GM12878 (cell line): Measurements from ENCODE around the gene PRSS2. TPM values are rescaled to one million over a fixed set of nuclear protein-coding genes. Genes with fewer than 3 reads are reported as not detected.

Experiments
- ATAC-seq: fragments of 200-7000 bp; cut with Tn5 transposase; 3 replicates; pipeline ENCODE4 v1.9.1; 2020; ENCODE audit warnings: mild to moderate bottlenecking, moderate library complexity
- BruUV-seq: library from RNA; stranded (reverse); fragments of 400-500 nt; replicated peaks from 2 replicates; lab custom pipeline; 2021; lab: Mats Ljungman, UMichigan
- CTCF ChIA-PET: fragments of 300-600 bp; sonication (Branson Sonifier 250); formaldehyde crosslinking; extraction: SDS; loops from one replicate; lab custom pipeline; 2021; ENCODE audit warnings: inconsistent platforms; lab: Yijun Ruan, JAX
- POLR2A ChIA-PET: fragments of 350-600 bp; formaldehyde crosslinking; extraction: SDS; loops from one replicate; lab custom pipeline; 2021; ENCODE audit warnings: inconsistent platforms; lab: Charles Lee
- RAD21 ChIA-PET: fragments of 300-600 bp; sonication (Branson Sonifier 250); formaldehyde crosslinking; loops from one replicate; lab custom pipeline; 2023; ENCODE audit warnings: antibody characterized with exemption; ENCODE audit not compliant: unreplicated experiment; lab: Charles Lee
- SMC1A ChIA-PET: fragments of 300-600 bp; sonication (Branson Sonifier 250); formaldehyde crosslinking; loops from one replicate; lab custom pipeline; 2023; ENCODE audit not compliant: unreplicated experiment, uncharacterized antibody; lab: Charles Lee
- DNase-seq: peaks from one replicate; pipeline ENCODE4 v3.0.0-alpha.2; 2011; ENCODE audit warnings: low read depth, low spot score
- FAIRE-seq: peaks from 3 replicates; lab custom pipeline; 2011; peaks lifted over from hg19 to GRCh38; lab: Jason Lieb, UNC
- H2AFZ ChIP-seq: 2 replicates; pipeline ENCODE4 v1.6.0; 2011; ENCODE audit warnings: low read depth, low read length, control low read depth; ENCODE audit not compliant: control insufficient read depth
- H3K27ac ChIP-seq: 2 replicates; pipeline ENCODE4 v1.5.1; 2011; ENCODE audit warnings: control low read depth; ENCODE audit not compliant: control insufficient read depth, insufficient read depth
- H3K27me3 ChIP-seq, 2 experiments: replicated peaks in 1 of 2; 2 replicates each; pipeline versions ENCODE4 v1.6.0 to v1.6.1; 2011; ENCODE audit warnings: low read length in 1 of 2; ENCODE audit not compliant: control insufficient read depth in 2 of 2, insufficient read depth in 2 of 2
- H3K36me3 ChIP-seq, 2 experiments: 2 replicates each; pipeline ENCODE4 v1.5.1; 2011; ENCODE audit warnings: low read length in 1 of 2; ENCODE audit not compliant: control insufficient read depth in 2 of 2, insufficient read depth in 2 of 2
- H3K4me1 ChIP-seq: 2 replicates; pipeline ENCODE4 v1.6.1; 2011; ENCODE audit warnings: mild to moderate bottlenecking, low read length, moderate library complexity, mixed read lengths; ENCODE audit not compliant: control insufficient read depth, insufficient read depth
- H3K4me2 ChIP-seq: 2 replicates; pipeline ENCODE4 v1.6.0; 2011; ENCODE audit warnings: control low read depth; ENCODE audit not compliant: control insufficient read depth, insufficient read depth
- H3K4me3 ChIP-seq: fragments of 200-600 bp; sonication (generic); 2 replicates; pipeline ENCODE4 v1.5.1; 2016
- H3K79me2 ChIP-seq: 2 replicates; pipeline ENCODE4 v1.6.0; 2011; ENCODE audit warnings: low read length; ENCODE audit not compliant: control insufficient read depth, insufficient read depth
- H3K9ac ChIP-seq: 2 replicates; pipeline ENCODE4 v1.8.0; 2011; ENCODE audit warnings: low read length, control low read depth, mixed read lengths; ENCODE audit not compliant: control insufficient read depth, insufficient read depth
- H3K9me3 ChIP-seq: replicated peaks from 3 replicates; pipeline ENCODE4 v1.5.1; 2011; ENCODE audit warnings: mild to moderate bottlenecking, low read length; ENCODE audit not compliant: control insufficient read depth, insufficient read depth
- H4K20me1 ChIP-seq: 2 replicates; pipeline ENCODE4 v1.6.0; 2011; ENCODE audit not compliant: control insufficient read depth, insufficient read depth
- EED ChIP-seq: sonication (generic); IDR thresholded peaks from 2 replicates; pipeline ENCODE4 v1.6.1; 2016; ENCODE audit warnings: antibody characterized with exemption, low read depth
- FOXK2 ChIP-seq: fragments of 450-650 bp; IDR thresholded peaks from 2 replicates; pipeline ENCODE4 v1.6.1; 2017; ENCODE audit warnings: mild to moderate bottlenecking, moderate library complexity
- HDAC6 ChIP-seq: fragments of 200-600 bp; sonication (generic); IDR thresholded peaks from one replicate; pipeline ENCODE4 v1.8.0; 2017; ENCODE audit warnings: antibody characterized with exemption; ENCODE audit not compliant: unreplicated experiment
- PAX8 ChIP-seq: fragments of 450-650 bp; IDR thresholded peaks from 2 replicates; pipeline ENCODE4 v1.6.1; 2017; ENCODE audit warnings: mild to moderate bottlenecking, moderate library complexity
- POLR2A ChIP-seq: IDR thresholded peaks from 2 replicates; pipeline ENCODE4 v1.6.1; 2011; ENCODE audit warnings: low read depth, mild to moderate bottlenecking, low read length
- POLR2AphosphoS5 ChIP-seq: IDR thresholded peaks from 2 replicates; pipeline ENCODE4 v1.6.1; 2011; ENCODE audit warnings: mild to moderate bottlenecking, low read length, inconsistent platforms
- RAD21 ChIP-seq: IDR thresholded peaks from 2 replicates; pipeline ENCODE4 v1.6.1; 2011; ENCODE audit warnings: mild to moderate bottlenecking, low read depth, low read length, moderate library complexity; ENCODE audit not compliant: insufficient read depth
- RELA ChIP-seq: fragments of 450-650 bp; IDR thresholded peaks from 2 replicates; pipeline ENCODE4 v1.8.0; 2014; ENCODE audit warnings: borderline replicate concordance; ENCODE audit not compliant: partially characterized antibody
- SMARCA5 ChIP-seq: fragments of 450-650 bp; IDR thresholded peaks from 2 replicates; pipeline ENCODE4 v1.6.1; 2017; ENCODE audit warnings: mild to moderate bottlenecking
- SRF ChIP-seq, 2 experiments: IDR thresholded peaks; 2 replicates each; pipeline ENCODE4 v1.6.1; 2011; ENCODE audit warnings: low read depth in 2 of 2, low read length in 2 of 2, mild to moderate bottlenecking in 1 of 2, moderate library complexity in 1 of 2
- ZNF217 ChIP-seq: fragments of 450-650 bp; IDR thresholded peaks from 2 replicates; pipeline ENCODE4 v1.6.1; 2017; ENCODE audit warnings: antibody characterized with exemption, mild to moderate bottlenecking
- ZNF274 ChIP-seq: IDR thresholded peaks from one replicate; pipeline ENCODE4 v1.8.0; 2011; ENCODE audit not compliant: insufficient read length, insufficient read depth
- WGBS: methylation state at CpG from one replicate; pipeline ENCODE4 v1.1.6; 2016; ENCODE audit warnings: low lambda C conversion rate; ENCODE audit not compliant: insufficient replicate concordance, insufficient coverage; ENCODE audit errors: missing lambda C conversion rate; 5-methylcytosine and 5-hydroxymethylcytosine counted together
- in situ Hi-C: fragments of 300-500 bp; cut with MboI; formaldehyde crosslinking; loops from 9 replicates; pipeline ENCODE4 v1.14.3; 2018; ENCODE audit warnings: mixed read lengths
- intact Hi-C: fragments of 100-400 bp; cut with micrococcal nuclease; formaldehyde crosslinking; loops from one replicate; pipeline ENCODE4 v1.14.2; 2022; ENCODE audit not compliant: unreplicated experiment
- polyA plus RNA-seq, 11 experiments: library from polyadenylated mRNA; depleted of rRNA in 4 of 11; unstranded in 6 of 11; stranded (reverse) in 5 of 11; fragments of >200 nt; fragmentation: Nextera tagmentation in 4 of 11; fragmentation: Illumina TruSeq in 1 of 11; extraction: Ambion mirVana in 4 of 11; extraction: Trizol in 1 of 11; gene quantifications; 1 replicate in 1 of 11; 2 replicates in 10 of 11; pipeline versions ENCODE4 v1.2.1 to v1.2.3, GENCODE V29; 2011 to 2016; ENCODE audit warnings: inconsistent platforms in 2 of 11, missing spikeins in 2 of 11, low read depth in 1 of 11
- total RNA-seq, 4 experiments: library from RNA; depleted of rRNA in 3 of 4; stranded (reverse); fragments of >200 nt in 3 of 4; fragmentation: Illumina TruSeq in 1 of 4; extraction: Trizol in 1 of 4; gene quantifications; 2 replicates each; pipeline versions ENCODE4 v1.2.1 to v1.2.3, GENCODE V29; 2013 to 2021
- TF ChIP-seq, protein P1 (sequence below): IDR thresholded peaks from 2 replicates; pipeline ENCODE4 v1.6.1; 2011; ENCODE audit warnings: borderline replicate concordance, low read depth, mild to moderate bottlenecking, moderate library complexity, mixed read lengths, low read length; ENCODE audit not compliant: insufficient read depth; ENCODE audit errors: extremely low read length
- TF ChIP-seq, protein P2 (sequence below): IDR thresholded peaks from 2 replicates; pipeline ENCODE4 v1.6.1; 2012; ENCODE audit warnings: low read depth, low read length, improper control_type of control experiment
- TF ChIP-seq, protein P3 (sequence below): fragments of 450-650 bp; IDR thresholded peaks from 2 replicates; pipeline ENCODE4 v1.6.1; 2018; ENCODE audit warnings: borderline replicate concordance, mild to moderate bottlenecking; ENCODE audit not compliant: partially characterized antibody

The PRSS2 gene
- total and polyA plus RNA-seq, 10 of the 15 experiments (the other 5 are each of a cell fraction or from before 2014, with no cell fraction given) = 0.21 to 28.8 (median 0.41) TPM; not detected in 7

DNA sequence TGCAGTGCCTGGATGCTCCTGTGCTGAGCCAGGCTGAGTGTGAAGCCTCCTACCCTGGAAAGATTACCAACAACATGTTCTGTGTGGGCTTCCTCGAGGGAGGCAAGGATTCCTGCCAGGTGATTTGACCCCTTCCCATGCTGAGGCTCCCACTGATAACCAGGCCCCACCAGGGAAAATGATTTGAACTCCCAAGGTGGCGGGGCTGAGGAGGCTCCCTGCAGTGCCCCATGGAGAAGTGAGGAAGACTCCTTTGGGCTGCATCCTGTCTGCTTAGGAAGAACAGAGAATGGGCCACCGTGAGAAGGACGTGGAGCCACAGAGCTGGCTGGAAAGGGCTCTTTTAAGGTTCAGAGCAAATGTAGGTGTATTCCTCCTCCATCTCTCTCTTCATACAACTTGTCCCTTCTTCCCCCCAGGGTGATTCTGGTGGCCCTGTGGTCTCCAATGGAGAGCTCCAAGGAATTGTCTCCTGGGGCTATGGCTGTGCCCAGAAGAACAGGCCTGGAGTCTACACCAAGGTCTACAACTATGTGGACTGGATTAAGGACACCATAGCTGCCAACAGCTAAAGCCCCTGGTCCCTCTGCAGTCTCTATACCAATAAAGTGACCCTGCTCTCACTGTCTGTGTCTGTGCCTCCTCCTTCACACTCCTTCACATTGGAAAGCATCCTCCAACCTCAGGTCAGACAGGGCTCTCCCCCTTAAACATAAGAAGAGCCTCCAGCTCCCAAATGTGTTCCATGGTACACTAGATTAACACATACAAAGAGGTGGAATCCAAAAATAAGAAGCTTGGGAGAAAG, 3.4 kb downstream of the PRSS2 start:
- BruUV-seq = no TSS peak
- in situ Hi-C loops (no loop called here), intact Hi-C loops (no loop called here)
- H3K27ac ChIP-seq = no peak overlapping the region
- ChIA-PET RAD21 (interaction anchor here (1.1 to 7.3 kb wide), 3 partner anchors 9 to 59 kb away, joined by 3 to 118 read pairs (median 51); no protein-coding TSS in a partner anchor), CTCF (interaction anchor here (0.8 to 6.0 kb wide), 3 partner anchors 8 to 61 kb away, joined by 3 to 53 read pairs (median 4); no protein-coding TSS in a partner anchor), SMC1A (interaction anchor here (0.7 to 5.3 kb wide), 9 partner anchors 9 to 67 kb away, joined by 3 to 44 read pairs (median 4); no protein-coding TSS in a partner anchor), POLR2A (interaction anchor here (0.7 to 1.5 kb wide), 2 partner anchors 11 to 33 kb away, joined by 3 to 4 read pairs; no protein-coding TSS in a partner anchor)
- no peak overlapping the region for H3K4me2 ChIP-seq
- FAIRE-seq (no peak), DNase-seq (no peak), ATAC-seq (no peak)
- H3K9ac ChIP-seq = no peak overlapping the region
- H3K4me3 ChIP-seq = no peak overlapping the region
- 42% methylated on average over 4 of the region's 4 CpGs for WGBS
- peaks cover 19% of the 10 kb centered on the region for H3K4me1 ChIP-seq
- H3K79me2 ChIP-seq = no peaks in the 10 kb centered on the region
- H3K27me3 ChIP-seq = no peaks in the 10 kb centered on the region
- no peaks in the 10 kb centered on the region for H3K36me3 ChIP-seq
- no peak overlapping the region for H2AFZ ChIP-seq
- TF ChIP-seq HDAC6 = no peak
- no peak for TF ChIP-seq RAD21
- TF ChIP-seq, protein P1, sequence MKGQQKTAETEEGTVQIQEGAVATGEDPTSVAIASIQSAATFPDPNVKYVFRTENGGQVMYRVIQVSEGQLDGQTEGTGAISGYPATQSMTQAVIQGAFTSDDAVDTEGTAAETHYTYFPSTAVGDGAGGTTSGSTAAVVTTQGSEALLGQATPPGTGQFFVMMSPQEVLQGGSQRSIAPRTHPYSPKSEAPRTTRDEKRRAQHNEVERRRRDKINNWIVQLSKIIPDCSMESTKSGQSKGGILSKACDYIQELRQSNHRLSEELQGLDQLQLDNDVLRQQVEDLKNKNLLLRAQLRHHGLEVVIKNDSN = no peak
- TF ChIP-seq EED = no peak
- no peak for TF ChIP-seq FOXK2
- no peak for TF ChIP-seq RELA
- TF ChIP-seq POLR2A = no peak
- no peak for TF ChIP-seq POLR2AphosphoS5
- no peak for TF ChIP-seq PAX8
- no peak for TF ChIP-seq SMARCA5
- TF ChIP-seq, protein P2, sequence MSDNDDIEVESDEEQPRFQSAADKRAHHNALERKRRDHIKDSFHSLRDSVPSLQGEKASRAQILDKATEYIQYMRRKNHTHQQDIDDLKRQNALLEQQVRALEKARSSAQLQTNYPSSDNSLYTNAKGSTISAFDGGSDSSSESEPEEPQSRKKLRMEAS = no peak
- TF ChIP-seq ZNF274 = no peak
- TF ChIP-seq, protein P3, sequence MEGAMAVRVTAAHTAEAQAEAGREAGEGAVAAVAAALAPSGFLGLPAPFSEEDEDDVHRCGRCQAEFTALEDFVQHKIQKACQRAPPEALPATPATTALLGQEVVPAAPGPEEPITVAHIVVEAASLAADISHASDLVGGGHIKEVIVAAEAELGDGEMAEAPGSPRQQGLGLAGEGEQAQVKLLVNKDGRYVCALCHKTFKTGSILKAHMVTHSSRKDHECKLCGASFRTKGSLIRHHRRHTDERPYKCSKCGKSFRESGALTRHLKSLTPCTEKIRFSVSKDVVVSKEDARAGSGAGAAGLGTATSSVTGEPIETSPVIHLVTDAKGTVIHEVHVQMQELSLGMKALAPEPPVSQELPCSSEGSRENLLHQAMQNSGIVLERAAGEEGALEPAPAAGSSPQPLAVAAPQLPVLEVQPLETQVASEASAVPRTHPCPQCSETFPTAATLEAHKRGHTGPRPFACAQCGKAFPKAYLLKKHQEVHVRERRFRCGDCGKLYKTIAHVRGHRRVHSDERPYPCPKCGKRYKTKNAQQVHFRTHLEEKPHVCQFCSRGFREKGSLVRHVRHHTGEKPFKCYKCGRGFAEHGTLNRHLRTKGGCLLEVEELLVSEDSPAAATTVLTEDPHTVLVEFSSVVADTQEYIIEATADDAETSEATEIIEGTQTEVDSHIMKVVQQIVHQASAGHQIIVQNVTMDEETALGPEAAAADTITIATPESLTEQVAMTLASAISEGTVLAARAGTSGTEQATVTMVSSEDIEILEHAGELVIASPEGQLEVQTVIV = no peak
- no peak for TF ChIP-seq SRF (IDR thresholded peaks at IDR 0.05; ENCODE audit: low read depth in 2 of 2, low read length in 2 of 2)
- TF ChIP-seq ZNF217 = no peak
- H4K20me1 ChIP-seq = no peaks in the 10 kb centered on the region
- no peaks in the 10 kb centered on the region; the same call in 2 of the 3 replicates for H3K9me3 ChIP-seq
